HG03060 (cell line): Measurements from ENCODE around the gene TBX2.

Experiments used
- ATAC-seq: cut with Tn5 transposase; IDR thresholded peaks from one replicate; pipeline ENCODE4 v1.9.1; 2021; ENCODE audit warnings: low read depth, moderate number of reproducible peaks; ENCODE audit not compliant: unreplicated experiment

The TBX2 gene

DNA sequence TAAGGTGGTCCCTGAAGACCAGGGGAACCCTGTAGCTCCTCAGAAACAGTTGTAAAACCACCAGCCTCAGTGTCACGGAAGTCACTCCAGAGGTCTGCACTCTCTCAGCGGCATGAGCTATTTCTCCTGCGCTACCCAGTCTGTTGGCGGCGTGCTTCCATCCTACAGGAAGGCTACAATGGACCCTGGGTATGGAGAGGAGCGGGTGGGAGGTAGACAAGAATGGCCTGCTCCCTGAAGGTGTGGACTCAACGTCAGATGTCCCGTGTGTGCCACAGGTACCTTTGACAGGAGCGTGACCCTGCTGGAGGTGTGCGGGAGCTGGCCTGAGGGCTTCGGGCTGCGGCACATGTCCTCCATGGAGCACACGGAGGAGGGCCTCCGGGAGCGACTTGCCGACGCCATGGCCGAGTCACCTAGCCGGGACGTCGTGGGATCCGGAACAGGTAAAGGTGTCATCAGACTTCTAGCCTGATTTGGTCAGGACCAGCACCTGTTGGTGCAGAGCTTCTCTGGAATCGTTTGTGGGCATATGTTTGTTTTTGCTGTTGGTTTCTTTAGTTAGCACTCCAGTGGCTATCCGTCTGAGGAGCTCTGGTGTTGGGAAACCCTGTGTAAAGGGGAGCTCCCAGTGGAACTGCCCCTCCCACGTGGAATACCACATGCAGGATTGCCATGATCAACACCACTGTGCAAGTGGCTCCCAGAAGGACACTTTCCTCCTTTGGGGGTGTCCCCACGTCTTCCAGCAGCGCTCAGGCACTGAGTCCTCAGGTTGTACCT lies 31.4 kb upstream of the TBX2 start:
- no peak for ATAC-seq

DNA sequence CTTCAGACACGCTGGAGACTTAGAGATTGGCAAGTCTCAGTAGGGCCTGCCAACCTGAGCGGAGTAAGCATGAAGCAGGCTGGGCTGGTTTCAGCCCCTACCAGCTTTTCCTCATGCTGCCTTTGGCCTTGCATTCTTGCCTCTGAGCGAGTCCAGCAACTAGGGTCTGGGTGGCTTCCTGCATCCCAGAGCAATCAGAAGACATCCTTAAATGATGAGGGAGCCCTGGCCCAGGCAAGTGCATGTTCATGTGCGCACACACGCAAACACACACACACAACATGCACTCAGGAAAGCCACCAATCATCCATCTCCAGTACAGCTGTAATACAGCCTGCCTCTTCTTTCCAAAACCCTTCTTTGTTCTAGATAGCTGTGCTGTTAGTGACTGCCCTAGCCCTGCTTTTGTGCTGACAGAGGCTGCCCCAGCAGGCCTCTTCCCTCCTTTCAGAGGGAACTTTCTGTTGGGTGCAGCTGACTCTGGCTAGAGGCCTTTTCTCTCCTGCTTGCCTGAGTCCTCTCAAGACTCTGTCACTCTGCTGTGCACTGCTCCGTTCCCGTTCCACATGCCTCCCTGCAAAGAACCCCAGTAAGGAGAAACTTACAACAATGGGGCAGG lies 30.7 kb upstream of the TBX2 start:
- no peak for ATAC-seq

DNA sequence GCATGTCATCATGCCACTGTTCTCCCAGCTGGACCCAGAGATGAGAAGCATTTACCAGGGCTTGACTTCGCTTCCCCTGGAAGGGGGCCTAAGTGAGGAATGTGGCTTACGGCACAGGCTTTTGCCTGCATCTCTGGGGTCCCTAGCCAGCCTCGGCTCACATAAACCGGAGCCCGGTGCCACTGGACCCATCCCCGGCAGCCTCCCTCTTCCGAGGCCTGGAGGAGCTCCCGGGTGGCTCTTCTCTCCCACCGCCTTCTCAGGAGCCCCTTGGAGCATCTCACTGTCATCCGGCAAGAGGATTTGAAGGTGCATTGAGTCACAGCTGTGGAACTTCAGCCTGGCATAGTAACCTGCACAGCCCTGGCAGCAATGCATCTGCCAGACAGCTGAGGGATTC lies 29.9 kb upstream of the TBX2 start:
- ATAC-seq = no peak

DNA sequence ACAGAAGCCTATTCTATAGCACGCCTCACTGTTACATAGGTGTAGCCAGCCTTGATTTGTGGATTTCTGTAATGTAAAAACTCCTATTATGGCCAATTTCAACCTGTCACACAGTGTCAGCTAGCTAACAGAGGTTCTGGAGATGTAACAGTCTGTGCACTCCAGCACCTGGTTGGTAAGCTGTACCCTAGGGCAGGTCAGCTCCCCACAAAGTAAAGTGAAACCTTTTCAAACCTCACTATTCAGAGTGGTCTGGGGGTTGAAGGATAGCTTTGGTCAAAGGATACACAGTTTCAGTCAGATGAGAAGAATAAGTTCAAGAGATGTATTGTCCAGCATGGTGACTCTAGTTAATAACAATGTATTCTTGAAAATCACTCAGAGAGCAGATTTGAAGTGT lies 28.5 kb upstream of the TBX2 start:
- no peak for ATAC-seq

DNA sequence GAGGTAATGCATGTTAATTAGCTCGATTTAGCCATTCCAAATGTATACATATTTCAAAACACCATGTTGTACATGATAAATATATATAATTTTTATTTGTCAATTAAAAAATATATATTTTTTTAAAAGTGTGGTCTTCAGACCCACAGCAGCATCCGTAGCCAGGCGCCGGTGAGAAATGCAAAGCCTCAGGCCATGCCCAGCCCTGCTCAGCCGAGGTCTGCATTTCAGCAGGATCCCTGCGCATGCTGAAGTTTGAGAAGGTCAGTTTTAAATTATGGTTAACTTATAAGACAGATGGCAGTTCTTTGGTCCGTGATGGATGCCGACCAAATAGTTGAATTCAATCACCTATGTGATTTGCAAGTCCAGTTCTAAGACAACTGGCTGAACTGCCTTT lies 28.0 kb upstream of the TBX2 start:
- ATAC-seq = no peak

DNA sequence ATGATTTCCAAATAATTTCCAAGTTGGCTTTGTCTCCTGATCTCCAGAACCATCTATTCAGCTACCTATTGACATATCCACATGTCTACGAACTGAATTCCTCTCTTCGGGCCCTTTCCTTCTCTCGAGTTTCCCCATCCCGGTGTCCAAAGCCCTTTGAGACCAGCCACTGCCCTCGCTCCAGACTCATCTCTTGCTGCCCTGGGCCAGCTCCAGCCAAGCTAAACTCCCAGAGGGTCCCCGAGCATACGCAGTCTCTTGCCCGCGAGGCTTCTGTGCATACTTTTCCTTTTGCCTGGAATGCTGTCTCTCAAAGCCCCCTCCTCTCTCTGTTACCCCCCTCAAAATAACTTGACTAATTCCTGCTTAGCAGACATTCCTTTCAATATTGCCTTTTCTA lies 27.2 kb upstream of the TBX2 start:
- ATAC-seq = no peak

DNA sequence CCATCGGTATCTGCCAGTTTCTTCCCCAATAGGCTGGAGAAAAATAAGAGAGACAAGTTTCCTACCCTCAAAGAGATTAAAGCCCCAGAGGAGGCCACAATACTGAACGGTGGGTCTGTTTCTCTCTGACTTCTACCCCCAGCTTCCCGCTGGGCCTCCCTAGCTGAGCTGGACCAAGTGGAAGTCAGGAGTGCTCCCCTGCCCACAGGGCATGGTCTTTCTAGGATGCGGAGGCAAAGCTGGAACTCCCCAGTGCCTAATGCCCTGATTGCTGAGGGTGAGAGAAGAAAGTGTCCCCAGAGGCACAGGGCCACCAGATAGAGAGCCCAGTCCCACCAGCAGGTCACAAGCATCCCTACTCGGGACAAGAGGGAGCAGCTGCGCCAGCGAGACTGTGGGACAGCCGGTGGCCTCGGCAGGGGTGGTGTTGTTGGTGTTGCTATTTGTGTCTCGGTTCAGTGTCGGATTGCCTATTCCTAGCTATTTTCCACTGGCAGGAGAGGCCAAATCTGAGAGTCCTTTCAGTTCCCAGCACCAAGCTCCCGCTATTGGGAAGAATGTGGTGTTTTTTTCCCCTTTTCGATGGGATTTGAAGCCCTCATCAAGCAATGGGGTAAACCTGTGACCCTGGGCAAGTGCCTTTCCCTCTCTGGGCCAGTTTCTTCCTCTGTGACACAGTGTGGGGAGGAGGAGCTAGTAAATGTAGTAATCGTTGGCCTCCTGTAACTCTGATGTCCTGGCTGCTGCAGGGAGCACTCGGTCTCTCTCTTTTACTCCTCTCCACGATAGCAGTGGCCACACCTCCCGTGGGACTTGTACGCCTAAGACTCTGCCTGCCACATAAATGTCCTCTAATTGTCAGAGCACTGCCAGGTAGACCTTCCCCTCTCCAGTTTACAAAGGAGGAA lies 22.5 kb upstream of the TBX2 start:
- no peak for ATAC-seq

DNA sequence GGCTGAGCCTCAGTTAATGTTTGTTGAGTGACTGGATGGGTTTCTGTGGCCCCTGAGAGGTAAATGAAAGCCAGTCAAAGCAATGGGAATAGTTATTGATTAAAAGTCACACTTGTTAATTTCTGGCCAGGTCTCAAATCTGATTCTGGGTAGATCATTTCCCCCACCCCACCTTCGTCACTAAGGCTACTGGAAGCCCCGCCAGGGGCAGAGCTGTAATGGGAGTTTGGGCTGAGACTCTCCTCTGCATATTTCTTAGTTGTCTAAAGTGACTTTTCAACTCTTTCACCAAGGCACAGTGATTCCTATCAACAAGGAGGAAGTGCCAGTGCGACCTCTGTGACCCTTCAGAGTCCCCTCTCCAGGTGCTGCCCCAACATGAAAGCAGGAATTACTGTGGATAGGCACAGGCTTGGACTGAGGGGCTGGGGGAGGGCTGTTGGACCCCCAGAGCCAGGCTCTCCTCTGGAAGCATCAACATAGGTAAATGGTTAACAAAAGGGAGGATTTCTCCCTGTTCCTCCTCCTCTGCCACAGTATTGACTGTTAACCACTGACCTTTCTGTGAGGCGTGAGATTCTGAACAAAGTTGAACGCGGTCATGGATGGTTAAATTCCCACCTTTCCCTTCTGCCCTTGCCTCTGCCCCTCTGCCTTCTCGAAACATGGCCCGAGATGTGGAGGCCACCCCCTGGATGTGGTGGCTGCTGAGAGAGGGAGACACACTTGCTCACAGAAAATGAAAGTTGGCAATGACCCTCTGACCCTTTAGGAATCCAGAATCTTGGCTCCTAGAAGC lies 20.8 kb upstream of the TBX2 start:
- ATAC-seq = no peak

DNA sequence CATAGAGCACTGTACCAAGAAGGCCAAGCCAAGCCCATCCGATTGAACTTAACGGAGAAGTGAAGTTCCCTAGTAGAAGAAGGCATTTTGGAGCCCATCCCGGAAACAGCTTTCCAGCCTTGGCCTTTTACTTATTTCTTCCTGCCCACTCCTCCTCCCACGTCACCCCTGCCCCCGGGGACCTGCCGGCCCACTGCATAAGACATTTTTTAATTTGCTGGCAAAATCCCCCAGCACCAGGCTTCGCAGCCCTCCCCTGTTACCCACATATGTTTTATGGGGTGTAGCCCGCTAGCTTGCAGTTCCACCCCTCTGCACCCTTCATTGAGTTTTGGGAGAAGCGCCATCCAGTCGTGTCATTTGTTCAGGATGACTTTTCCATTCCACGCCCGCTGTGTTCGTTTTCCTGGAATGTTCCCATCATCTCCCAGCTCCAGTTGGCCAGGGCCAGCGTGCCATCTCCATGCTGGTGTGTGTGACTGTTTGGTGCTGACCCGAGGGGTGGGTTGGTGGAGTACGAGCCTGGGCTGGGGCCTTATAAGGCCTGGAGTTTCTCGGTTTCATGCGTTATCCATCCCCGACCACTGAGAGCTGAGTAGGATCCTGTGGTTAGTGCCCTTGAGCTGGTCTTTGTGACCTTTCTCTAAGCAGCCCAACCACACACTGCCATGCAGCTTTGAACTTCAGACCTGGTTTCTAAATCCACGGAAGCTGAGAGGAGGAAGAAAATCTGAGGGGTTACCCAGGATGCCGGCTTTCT lies 20.0 kb upstream of the TBX2 start:
- no peak for ATAC-seq

DNA sequence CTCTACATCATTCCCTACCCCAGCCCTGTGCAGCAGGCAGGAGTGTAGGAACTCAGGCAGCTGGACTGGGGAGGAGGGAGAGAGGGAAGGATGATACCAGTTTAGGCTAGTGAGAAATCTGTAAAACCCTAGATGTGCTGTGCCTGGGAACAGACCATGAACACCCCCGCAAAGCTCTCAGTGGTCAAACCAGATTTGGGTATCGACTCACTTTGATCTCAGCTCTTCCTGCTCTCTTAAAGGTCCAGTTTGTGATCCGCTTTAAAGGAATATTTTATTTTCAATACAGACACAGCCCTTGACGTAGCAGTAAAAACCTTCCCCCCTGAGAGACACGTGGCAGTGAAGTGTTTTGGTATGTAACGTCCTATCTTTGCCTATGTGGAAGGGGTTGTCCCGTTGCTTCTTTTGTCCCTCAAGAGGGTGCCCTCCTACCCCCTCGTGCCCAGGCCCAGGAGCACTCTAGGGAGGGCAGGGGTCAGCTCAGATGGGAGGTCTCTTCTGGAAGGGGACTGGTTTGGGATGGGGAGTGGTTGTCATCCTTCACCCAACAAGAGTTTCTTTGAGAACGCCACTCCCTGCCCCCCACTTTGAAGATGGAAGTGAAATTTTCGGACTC lies 19.3 kb upstream of the TBX2 start:
- ATAC-seq = no peak

DNA sequence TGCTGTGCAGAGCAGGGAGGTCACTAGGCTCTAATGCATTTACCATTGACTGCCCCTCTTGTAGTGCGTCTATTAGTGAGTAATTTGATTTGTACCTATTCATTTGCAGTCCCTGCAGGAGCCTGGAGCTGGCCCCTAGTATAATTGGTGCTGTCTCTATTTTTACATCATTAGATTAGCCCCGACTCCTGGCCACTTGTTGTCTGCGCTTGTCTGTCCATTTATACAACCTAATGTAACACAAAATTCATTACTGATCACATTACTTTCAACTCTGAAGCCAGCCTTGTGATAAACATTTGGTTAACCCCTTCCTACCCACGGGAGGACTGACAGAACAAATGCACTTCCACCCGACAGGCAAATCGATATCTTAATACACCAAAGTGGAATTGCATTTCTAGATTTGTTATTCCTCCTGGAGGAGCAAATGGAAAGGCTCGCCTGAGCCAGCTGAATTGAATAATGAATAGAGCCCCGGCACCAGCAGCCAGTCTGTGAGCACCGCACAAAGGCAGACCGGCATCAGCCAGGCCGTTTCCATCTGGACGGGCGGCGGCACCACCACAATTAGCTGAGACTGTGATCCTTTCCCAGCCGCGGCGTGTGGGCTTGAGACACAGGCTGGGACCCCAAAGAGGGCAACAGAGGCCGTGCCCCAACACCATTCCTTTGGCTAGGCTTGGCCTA lies 18.7 kb upstream of the TBX2 start:
- ATAC-seq = no peak

DNA sequence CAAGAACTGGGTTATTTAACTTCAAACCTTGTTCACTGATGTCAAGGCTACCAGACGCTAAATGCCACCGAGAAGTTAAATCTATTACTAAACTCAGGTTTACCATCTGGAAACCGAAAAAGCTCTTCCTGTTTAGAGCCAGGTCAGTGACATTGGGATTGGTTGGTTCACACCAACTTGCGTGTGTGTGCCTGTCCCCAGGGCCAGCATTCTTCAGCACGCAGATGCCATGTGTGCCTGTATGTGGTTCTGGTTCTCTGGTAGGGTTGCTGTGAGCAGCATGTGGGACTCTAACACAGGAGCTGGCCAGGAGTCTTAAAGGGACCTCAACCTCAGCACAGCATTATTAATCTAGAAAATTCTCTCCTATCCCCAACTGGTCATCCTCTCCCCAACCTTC lies 18.1 kb upstream of the TBX2 start:
- ATAC-seq = no peak

DNA sequence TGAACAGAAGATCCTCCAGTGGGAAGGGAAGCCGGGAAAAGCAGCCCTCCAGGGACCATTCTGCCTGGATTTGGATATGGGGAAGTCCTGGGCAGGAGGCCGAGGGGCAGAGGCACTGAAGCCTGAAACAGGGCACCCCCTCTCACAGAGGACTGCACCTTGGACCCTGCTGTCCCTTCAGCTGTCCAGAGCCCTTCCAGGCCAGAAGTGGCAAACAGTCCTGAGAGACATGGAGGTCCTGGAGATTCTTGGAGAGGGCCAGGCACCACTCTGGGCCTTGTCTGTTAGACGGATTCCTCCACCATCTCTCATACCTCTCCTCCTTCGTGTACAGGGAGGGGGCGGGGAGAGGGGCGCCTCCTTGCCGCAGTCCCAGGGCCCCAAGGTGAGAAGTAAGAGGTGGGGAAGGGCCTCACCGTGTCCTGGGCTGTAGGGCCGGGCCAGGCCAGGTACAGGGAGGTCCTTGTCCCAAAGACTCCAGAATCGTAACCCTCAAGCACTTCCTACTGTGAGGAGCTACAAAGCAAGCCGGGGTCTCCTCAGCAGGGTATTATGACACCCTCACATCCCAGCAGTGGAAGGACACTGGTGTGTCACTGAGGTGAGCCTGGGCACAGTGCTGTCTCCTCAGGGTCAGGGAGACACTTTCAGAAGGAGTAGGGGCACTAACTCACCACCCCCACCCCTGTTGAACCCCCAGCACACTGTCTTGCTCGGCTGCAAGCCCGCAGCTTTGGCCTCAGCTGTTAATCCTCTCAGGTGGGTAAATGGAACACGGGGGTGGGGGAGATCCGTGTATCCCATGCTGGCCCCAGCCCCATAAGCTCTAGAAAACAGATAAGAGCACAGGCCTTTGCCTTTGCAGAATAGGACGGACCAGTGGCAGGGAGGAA lies 16.6 kb upstream of the TBX2 start:
- no peak for ATAC-seq

DNA sequence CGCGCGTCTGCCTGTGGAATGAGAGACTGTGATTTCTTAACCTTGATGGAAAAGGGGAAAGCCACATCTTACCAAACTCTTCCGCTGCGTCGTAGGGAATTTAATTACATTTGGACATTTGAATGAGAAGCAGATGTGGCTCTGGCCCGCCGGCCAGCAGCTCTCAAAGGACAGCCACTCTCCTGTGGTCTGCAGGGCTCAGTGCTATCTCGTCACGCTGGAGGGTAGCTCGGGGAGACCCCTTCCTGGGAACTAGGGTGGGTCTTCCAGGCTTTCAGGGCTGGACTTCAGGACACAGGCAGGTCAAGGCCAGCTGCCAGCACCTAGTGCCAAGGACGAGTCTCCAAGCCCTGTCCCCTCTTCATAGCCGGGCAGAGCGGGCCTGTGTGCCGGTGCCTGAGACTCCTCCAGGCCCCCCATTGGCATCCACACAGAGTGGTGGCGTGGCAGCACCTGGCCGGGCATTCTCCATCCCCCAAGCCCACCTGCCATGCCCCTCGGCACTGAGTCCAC lies 15.9 kb upstream of the TBX2 start:
- no peak for ATAC-seq

DNA sequence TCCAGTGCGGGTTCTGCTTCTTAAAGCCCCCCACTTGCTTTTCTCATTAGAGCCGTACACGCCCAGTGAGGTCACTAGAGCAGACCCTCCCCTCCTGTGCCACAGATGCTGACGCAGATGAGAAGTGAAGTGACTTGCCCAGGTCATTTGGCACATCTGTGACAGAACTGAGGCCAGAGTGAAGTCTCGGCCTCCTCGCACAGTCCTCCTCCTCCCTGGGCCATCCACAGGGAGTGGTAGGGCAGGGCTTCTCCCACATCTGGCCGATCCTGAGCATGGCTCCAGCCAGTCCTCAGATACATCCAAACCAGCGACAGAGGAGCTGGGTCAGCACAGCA lies 15.3 kb upstream of the TBX2 start:
- ATAC-seq = no peak

DNA sequence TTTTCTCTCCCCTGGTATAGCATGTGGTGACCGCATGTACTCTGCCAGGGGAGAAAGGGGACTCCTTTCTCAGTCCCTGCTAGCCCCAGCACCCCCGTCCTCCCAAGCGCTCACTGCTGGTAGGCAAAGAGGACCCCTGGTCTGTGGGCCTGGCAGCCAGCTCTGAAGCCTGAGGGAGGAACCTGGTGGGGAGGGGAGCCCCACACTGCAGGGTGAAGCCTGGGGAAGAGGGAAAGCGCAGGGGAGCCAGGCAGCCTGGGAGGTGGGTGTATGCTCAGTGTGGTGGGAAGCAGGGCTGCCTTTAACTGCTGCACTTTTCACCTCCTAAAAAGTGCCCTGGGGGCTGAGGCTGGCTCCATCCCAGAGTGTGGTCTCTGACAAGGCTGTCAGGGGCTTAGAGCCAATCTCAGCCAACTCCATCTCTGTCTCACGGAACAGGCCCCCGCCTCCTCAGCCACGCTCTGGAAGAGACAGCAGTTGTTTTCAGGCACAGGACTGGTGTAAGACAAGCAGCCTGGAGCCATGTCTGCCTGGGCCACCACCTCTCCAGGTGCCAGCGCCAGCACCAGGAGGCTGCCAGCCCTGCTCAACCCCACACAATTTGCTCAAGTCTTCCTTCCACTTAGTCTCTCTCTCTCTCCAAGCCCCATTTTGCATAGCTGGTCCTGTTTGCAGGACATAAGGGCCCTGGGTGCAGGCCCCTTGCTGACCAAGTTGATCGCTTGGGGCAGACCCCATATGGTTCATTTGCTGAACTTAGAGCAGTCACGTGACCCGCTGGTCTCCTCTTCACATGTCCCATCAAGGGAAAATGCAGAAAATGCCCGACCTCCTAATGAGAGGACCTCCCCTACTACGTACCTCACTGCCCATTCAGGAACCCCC lies 14.7 kb upstream of the TBX2 start:
- ATAC-seq = no peak
